Hematopoietic multipotent progenitor cell treated with erythropoietin and hydrocortisone succinate and interleukin-3 and kit ligand, for 17 days (in vitro differentiated cells): Measurements from ENCODE around the gene SH3PXD2B.
"Not testable (repeated sequence)": the region's sequence is repeated elsewhere in the genome, so short reads cannot be mapped to it uniquely, and the experiment has no call there.

ENCODE experiments used
- DNase-seq: peaks from one replicate; pipeline ENCODE4 v3.0.0-alpha.2; 2015; ENCODE audit warnings: low spot score

The SH3PXD2B gene

GRCh38 chr5:172294831-172295230, 159.5 kb downstream of the SH3PXD2B start:
- no peak for DNase-seq

- no peak for DNase-seq
Observed at GRCh38 chr5:172293745-172294342, 160.5 kb downstream of the SH3PXD2B start.

- peak; percentile 29 for DNase-seq
Observed at GRCh38 chr5:172293054-172293744, 161.1 kb downstream of the SH3PXD2B start.

GRCh38 chr5:172291837-172292236, 162.5 kb downstream of the SH3PXD2B start:
- not testable (repeated sequence) for DNase-seq

- DNase-seq: no peak
Observed at GRCh38 chr5:172288465-172288864, 165.9 kb downstream of the SH3PXD2B start.

GRCh38 chr5:172287140-172287539, 167.2 kb downstream of the SH3PXD2B start:
- DNase-seq: not testable (repeated sequence)

GRCh38 chr5:172285226-172286143, 168.8 kb downstream of the SH3PXD2B start:
- DNase-seq: no peak

- DNase-seq: no peak
Observed at GRCh38 chr5:172284611-172284980, 169.7 kb downstream of the SH3PXD2B start.

GRCh38 chr5:172283862-172284610, 170.3 kb downstream of the SH3PXD2B start:
- DNase-seq: peak; percentile 13

- no peak for DNase-seq
Observed at GRCh38 chr5:172283020-172283861, 171.1 kb downstream of the SH3PXD2B start, which contains the start of gene UBTD2. Gene UBTD2 (minus strand): TSS chr5:172283764. CDS start chr5:172283665, 99 bp downstream.

GRCh38 chr5:172282272-172283019, 171.9 kb downstream of the SH3PXD2B start:
- DNase-seq: no peak

- DNase-seq: no peak
Observed at GRCh38 chr5:172281346-172281745, 173.0 kb downstream of the SH3PXD2B start.

- DNase-seq: no peak
Observed at GRCh38 chr5:172280929-172281328, 173.4 kb downstream of the SH3PXD2B start.

GRCh38 chr5:172280317-172280716, 174.0 kb downstream of the SH3PXD2B start:
- DNase-seq: no peak

- no peak for DNase-seq
Observed at GRCh38 chr5:172278356-172278755, 176.0 kb downstream of the SH3PXD2B start.

- no peak for DNase-seq
Observed at GRCh38 chr5:172276214-172276613, 178.1 kb downstream of the SH3PXD2B start.
